Measurements from ENCODE around the gene RIPOR3.

DNA sequence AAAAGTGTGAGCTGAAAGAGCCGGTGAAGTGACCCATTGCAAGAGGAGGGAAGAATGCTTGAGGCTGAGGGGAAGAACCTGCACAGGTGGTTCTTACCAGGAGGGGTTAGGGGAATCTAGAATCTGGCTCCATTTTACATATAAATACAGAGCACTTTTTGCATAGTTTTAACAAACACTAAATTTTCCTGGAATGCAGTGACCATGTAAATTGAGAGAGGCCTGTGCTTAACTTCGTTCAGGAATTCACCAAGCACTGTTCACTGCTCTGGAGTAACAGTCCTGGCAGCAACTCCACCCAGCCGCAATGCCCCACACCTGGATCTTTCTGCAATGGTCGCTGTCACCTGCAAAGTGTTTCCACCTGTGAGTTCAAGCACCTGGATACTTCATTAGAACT is 13.2 kb upstream of the RIPOR3 start:
- TF ChIP-seq POLR2A (IDR thresholded peaks at IDR 0.05; ENCODE audit: low read length) = no peak
- TF ChIP-seq GATA1 (IDR thresholded peaks at IDR 0.05; ENCODE audit: low read depth, low read length) = no peak
